ENCODE measurements around the gene BET1.

The BET1 gene

GRCh38 chr7:94045581-94045980 is 41.4 kb upstream of the BET1 start:
- TF ChIP-seq CTCF (IDR thresholded peaks at IDR 0.05; ENCODE audit: borderline replicate concordance, extremely low read depth, low read length, poor library complexity, severe bottlenecking) (no peak), EZH2 (IDR thresholded peaks at IDR 0.05; ENCODE audit: borderline replicate concordance, low read depth, low read length, severe bottlenecking) (no peak)
- Histone ChIP-seq H3K36me3 (ENCODE audit: insufficient read depth, low read length) (no peaks in the 10 kb centered on the region), H3K9me3 (ENCODE audit: insufficient read depth, low read length, severe bottlenecking) (no peaks in the 10 kb centered on the region), H3K4me1 (ENCODE audit: insufficient read depth, low read length) (no peaks in the 10 kb centered on the region), H3K4me3 (ENCODE audit: low read depth in 1 of 2, low read length in 2 of 2) (no peak overlapping the region), H3K79me2 (ENCODE audit: insufficient read depth, low read length) (no peaks in the 10 kb centered on the region), H3K9ac (ENCODE audit: low read depth, low read length) (no peak overlapping the region), H3K27ac (ENCODE audit: low read length) (no peak overlapping the region), H3K4me2 (ENCODE audit: insufficient read depth, low read length) (no peak overlapping the region), H2AFZ (ENCODE audit: low read depth, low read length) (no peak overlapping the region), H4K20me1 (ENCODE audit: insufficient read depth, low read length) (no peaks in the 10 kb centered on the region), H3K27me3 (ENCODE audit: insufficient read depth, low read length, poor library complexity) (peaks cover 3% of the 10 kb centered on the region)
- DNase-seq (no peak), ATAC-seq (ENCODE audit: insufficient read depth, low read depth) (no peak)

DNA sequence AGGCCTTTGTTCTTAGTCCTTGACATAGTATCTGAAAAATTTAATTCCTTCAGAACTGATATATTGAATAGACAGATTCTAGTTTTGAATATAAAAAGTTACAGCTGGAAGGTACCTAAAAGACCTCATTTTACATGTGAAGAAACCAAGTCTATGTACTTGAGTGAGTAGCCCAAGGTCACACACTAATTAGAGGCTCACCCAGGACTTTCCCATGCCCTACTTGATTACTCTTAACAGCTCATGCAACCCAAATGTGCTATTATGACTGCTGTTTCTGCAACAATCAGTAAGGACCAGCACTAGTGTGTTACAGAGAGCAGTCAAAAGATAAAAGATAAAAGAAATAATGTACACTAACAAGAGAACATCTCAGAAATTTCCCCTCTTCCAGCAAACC is 40.7 kb upstream of the BET1 start:
- H3K27ac ChIP-seq (ENCODE audit: low read length), result no peak overlapping the region
- ATAC-seq (ENCODE audit: insufficient read depth, low read depth), result no peak

DNA sequence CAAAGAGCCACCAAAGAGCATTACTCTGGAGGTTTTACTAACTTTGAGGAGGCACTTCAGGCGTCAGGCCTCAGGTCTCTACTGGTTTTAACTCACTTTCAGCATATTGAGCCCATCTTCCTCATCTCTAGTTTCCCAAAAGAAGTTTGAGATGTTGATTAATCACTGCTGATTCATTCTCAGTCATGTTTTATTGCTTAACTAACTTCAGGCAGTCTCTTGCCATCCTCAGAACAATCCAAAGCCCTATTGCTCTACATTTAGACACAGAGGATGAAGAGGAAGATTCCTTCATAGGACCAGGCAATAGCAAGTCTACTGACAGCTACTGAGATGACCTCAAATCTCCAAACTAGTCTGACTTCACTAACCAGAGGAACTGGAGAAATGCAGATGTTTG is 39.1 kb upstream of the BET1 start:
- ATAC-seq (ENCODE audit: insufficient read depth, low read depth), result no peak
- H3K4me1 ChIP-seq (ENCODE audit: insufficient read depth, low read length), result no peaks in the 10 kb centered on the region
- DNase-seq, result no peak

More for the DNA sequence above, 40.7 kb upstream of the BET1 start:
- H3K9ac ChIP-seq (ENCODE audit: low read depth, low read length), result no peak overlapping the region
- H3K4me1 ChIP-seq (ENCODE audit: insufficient read depth, low read length), result no peaks in the 10 kb centered on the region
- no peak overlapping the region for H3K4me3 ChIP-seq (ENCODE audit: low read depth in 1 of 2, low read length in 2 of 2)
- no peaks in the 10 kb centered on the region for H4K20me1 ChIP-seq (ENCODE audit: insufficient read depth, low read length)
- no peak overlapping the region for H2AFZ ChIP-seq (ENCODE audit: low read depth, low read length)
- H3K9me3 ChIP-seq (ENCODE audit: insufficient read depth, low read length, severe bottlenecking), result no peaks in the 10 kb centered on the region
- H3K79me2 ChIP-seq (ENCODE audit: insufficient read depth, low read length), result no peaks in the 10 kb centered on the region
- TF ChIP-seq EZH2 (IDR thresholded peaks at IDR 0.05; ENCODE audit: borderline replicate concordance, low read depth, low read length, severe bottlenecking) (no peak), CTCF (IDR thresholded peaks at IDR 0.05; ENCODE audit: borderline replicate concordance, extremely low read depth, low read length, poor library complexity, severe bottlenecking) (no peak)
- no peaks in the 10 kb centered on the region for H3K36me3 ChIP-seq (ENCODE audit: insufficient read depth, low read length)
- peaks cover 3% of the 10 kb centered on the region for H3K27me3 ChIP-seq (ENCODE audit: insufficient read depth, low read length, poor library complexity)
- no peak for DNase-seq
- no peak overlapping the region for H3K4me2 ChIP-seq (ENCODE audit: insufficient read depth, low read length)

More for the DNA sequence above, 39.1 kb upstream of the BET1 start:
- Histone ChIP-seq H3K4me3 (ENCODE audit: low read depth in 1 of 2, low read length in 2 of 2) (no peak overlapping the region), H3K27me3 (ENCODE audit: insufficient read depth, low read length, poor library complexity) (peaks cover 3% of the 10 kb centered on the region), H3K79me2 (ENCODE audit: insufficient read depth, low read length) (no peaks in the 10 kb centered on the region), H3K27ac (ENCODE audit: low read length) (no peak overlapping the region), H3K36me3 (ENCODE audit: insufficient read depth, low read length) (no peaks in the 10 kb centered on the region), H4K20me1 (ENCODE audit: insufficient read depth, low read length) (no peaks in the 10 kb centered on the region), H3K9me3 (ENCODE audit: insufficient read depth, low read length, severe bottlenecking) (no peaks in the 10 kb centered on the region), H3K4me2 (ENCODE audit: insufficient read depth, low read length) (no peak overlapping the region), H3K9ac (ENCODE audit: low read depth, low read length) (no peak overlapping the region), H2AFZ (ENCODE audit: low read depth, low read length) (no peak overlapping the region)
- TF ChIP-seq EZH2 (IDR thresholded peaks at IDR 0.05; ENCODE audit: borderline replicate concordance, low read depth, low read length, severe bottlenecking), result no peak
- no peak for TF ChIP-seq CTCF (IDR thresholded peaks at IDR 0.05; ENCODE audit: borderline replicate concordance, extremely low read depth, low read length, poor library complexity, severe bottlenecking)
